ENCODE results near the gene ELOVL3.

The ELOVL3 gene

DNA sequence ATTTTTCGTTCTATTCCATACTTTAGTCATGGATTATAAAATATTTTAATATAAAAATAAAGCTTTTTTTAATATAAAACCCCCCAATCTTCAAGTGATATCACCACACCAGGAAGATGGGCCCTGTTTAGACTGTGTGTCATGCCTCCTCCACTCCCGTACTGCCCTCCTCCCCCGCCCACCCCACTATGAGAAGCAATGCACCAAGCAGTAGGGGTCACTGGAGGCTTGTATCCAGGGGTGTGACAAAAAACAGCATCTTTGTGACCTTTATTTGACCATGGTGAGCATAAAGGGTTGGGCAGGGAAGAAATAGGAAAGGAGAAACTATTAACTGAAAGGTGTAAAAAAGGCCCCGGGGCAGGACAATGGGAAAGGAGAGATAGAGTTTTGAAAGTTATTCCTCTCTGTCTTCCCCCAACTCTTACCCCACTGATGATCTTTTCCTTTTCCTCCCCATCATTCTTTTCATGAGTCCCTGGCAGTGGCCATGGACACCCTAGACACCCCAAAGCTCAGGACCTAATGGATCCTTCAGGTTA lies 11.7 kb downstream of the ELOVL3 start:
- ChIA-PET POLR2A (no interaction called here), CTCF (interaction anchor here (1.4 to 17.7 kb wide), 5 partner anchors 9 to 162 kb away, joined by 3 to 942 read pairs (median 68); partner anchors contain the start of genes ELOVL3 and NFKB2)
- no peak overlapping the region for H3K4me3 ChIP-seq (ENCODE audit: low read depth, low read length)
- TF ChIP-seq, protein P1, sequence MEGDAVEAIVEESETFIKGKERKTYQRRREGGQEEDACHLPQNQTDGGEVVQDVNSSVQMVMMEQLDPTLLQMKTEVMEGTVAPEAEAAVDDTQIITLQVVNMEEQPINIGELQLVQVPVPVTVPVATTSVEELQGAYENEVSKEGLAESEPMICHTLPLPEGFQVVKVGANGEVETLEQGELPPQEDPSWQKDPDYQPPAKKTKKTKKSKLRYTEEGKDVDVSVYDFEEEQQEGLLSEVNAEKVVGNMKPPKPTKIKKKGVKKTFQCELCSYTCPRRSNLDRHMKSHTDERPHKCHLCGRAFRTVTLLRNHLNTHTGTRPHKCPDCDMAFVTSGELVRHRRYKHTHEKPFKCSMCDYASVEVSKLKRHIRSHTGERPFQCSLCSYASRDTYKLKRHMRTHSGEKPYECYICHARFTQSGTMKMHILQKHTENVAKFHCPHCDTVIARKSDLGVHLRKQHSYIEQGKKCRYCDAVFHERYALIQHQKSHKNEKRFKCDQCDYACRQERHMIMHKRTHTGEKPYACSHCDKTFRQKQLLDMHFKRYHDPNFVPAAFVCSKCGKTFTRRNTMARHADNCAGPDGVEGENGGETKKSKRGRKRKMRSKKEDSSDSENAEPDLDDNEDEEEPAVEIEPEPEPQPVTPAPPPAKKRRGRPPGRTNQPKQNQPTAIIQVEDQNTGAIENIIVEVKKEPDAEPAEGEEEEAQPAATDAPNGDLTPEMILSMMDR (IDR thresholded peaks at IDR 0.05; ENCODE audit: insufficient read depth, low read length, missing control alignments), result no peak
- DNase-seq (ENCODE audit: low read depth, low spot score), result no peak

DNA sequence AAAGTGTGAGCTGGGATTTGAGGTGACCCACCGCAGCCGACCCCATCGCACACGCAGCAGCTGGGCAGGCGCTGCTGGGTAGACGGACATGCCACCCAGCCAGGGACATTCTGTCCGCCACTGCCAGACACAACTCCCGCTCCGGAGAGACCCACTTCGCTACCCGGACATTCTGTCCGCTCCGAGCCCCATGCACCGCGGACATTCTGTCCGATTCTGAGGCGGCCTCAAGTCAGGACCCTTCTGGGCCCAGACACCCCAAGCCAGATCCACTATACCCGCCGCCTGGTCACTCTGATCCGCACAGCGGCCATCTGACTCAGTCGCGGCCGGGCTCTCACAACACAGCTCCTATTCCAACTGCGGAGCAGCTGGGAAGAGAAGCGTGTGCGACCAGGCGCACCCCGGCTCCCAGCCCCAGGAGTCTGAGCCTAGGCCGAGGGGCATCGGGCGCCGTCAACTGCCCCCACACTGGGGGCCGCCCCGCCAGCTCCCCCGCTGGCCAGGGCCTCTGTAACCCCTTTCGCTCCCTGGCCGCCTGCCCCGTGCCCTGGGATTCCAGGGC lies 14.4 kb downstream of the ELOVL3 start:
- POLR2A ChIA-PET, result interaction anchor here (0.5 to 1.3 kb wide), 3 partner anchors 11 to 65 kb away, joined by 3 to 4 read pairs (median 3); no protein-coding TSS in a partner anchor
- DNase-seq (ENCODE audit: low read depth, low spot score), result no peak
- TF ChIP-seq, protein P1 (IDR thresholded peaks at IDR 0.05; ENCODE audit: insufficient read depth, low read length, missing control alignments), result no peak
- H3K4me3 ChIP-seq (ENCODE audit: low read depth, low read length), result peak overlapping the region; percentile 73
- CTCF ChIA-PET, result interaction anchor here (1.3 to 17.7 kb wide), 4 partner anchors 12 to 160 kb away, joined by 6 to 942 read pairs (median 238); partner anchors contain the start of genes ELOVL3 and NFKB2

DNA sequence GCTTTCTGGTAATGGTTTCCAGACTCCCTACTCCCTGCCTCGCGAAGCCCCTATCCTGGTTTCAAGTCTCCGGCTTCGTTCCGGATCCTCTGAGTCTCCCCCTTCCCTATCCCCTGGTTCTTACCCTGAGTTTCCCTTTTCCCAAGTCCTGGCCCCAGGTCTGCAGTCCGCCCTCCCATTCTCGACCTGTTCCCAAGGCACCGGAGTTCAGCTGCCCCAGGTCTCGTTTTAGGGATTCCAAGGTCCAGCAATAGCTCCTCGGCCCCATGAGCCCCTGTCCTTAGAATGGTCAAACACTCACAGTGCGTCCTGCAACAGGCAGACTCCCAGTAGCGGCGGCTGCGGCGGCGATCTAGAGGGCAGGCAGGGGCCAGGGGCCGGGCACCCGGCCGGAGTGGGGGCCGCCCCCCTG lies 14.9 kb downstream of the ELOVL3 start:
- H3K4me3 ChIP-seq (ENCODE audit: low read depth, low read length), result peak overlapping the region; percentile 73
- DNase-seq (ENCODE audit: low read depth, low spot score), result no peak
- POLR2A ChIA-PET, result interaction anchor here (0.5 to 1.3 kb wide), 4 partner anchors 11 to 134 kb away, joined by 3 to 4 read pairs (median 4); no protein-coding TSS in a partner anchor
- TF ChIP-seq, protein P1 (IDR thresholded peaks at IDR 0.05; ENCODE audit: insufficient read depth, low read length, missing control alignments), result no peak
- CTCF ChIA-PET, result interaction anchor here (1.3 to 17.7 kb wide), 3 partner anchors 12 to 152 kb away, joined by 6 to 942 read pairs (median 68); partner anchors contain the start of gene ELOVL3

DNA sequence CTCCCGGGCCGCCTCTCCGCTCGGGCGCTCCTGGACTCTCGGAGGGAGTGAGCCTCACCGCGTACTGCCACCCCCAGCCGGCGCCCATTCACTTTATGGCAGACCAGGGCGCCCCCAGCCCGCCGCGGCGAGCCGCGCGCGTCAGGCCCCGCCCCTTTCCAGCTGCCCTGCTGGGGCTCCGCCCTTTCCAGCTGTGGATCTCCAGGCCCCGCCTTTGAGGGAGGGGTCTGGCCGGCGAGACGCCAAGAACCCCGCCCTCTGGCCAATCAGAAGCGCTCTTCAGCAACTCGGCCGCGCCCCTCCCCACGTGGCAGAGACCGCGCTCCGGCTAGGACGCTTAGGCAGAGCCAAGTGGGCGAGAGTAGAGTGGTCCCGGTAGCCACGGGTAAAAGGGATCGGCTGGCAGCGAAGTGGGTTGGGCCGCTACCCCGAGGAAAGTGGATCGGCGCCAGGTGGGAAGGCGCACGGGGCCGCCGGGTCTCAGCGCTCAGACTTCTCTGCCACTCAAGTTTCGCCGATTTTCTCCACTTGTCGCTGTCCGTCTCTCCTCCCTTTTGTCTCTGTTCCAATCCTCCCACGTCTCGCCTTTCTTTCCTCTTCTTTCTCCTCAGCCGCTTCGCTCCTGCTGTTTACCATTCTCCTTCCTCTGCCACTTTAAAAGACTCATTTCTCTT lies 15.5 kb downstream of the ELOVL3 start, which contains the start of gene PITX3:
TSS of gene PITX3 (minus strand) at position 69 of the 674 bp plus-strand sequence. CDS start 9,432 bp downstream, outside the sequence.
- H3K4me3 ChIP-seq (ENCODE audit: low read depth, low read length), result peak within 1 kb of the TSS; percentile 73
- TF ChIP-seq, protein P1 (IDR thresholded peaks at IDR 0.05; ENCODE audit: insufficient read depth, low read length, missing control alignments), result no peak
- CTCF ChIA-PET, result interaction anchor here (1.3 to 17.7 kb wide), 3 partner anchors 13 to 152 kb away, joined by 6 to 942 read pairs (median 68); partner anchors contain the start of gene ELOVL3
- DNase-seq (ENCODE audit: low read depth, low spot score), result no peak
- POLR2A ChIA-PET, result interaction anchor here (0.5 to 1.3 kb wide), 3 partner anchors 12 to 134 kb away, joined by 3 to 5 read pairs (median 4); no protein-coding TSS in a partner anchor

- DNase-seq (ENCODE audit: low read depth, low spot score), result no peak
- TF ChIP-seq, protein P1 (IDR thresholded peaks at IDR 0.05; ENCODE audit: insufficient read depth, low read length, missing control alignments), result no peak
- peak overlapping the region; percentile 73 for H3K4me3 ChIP-seq (ENCODE audit: low read depth, low read length)
- ChIA-PET POLR2A (no interaction called here), CTCF (interaction anchor here (5.9 kb wide), 1 partner anchor 13 kb away, joined by 68 read pairs; the partner anchor contains the start of gene ELOVL3)
Measured at GRCh38 chr10:102242118-102242485, 16.0 kb downstream of the ELOVL3 start.
